ENCODE measurements around the gene OSER1.
A peak's percentile ranks its signal among the peaks of the same experiment; 100 is the strongest.

OSER1 gene

DNA sequence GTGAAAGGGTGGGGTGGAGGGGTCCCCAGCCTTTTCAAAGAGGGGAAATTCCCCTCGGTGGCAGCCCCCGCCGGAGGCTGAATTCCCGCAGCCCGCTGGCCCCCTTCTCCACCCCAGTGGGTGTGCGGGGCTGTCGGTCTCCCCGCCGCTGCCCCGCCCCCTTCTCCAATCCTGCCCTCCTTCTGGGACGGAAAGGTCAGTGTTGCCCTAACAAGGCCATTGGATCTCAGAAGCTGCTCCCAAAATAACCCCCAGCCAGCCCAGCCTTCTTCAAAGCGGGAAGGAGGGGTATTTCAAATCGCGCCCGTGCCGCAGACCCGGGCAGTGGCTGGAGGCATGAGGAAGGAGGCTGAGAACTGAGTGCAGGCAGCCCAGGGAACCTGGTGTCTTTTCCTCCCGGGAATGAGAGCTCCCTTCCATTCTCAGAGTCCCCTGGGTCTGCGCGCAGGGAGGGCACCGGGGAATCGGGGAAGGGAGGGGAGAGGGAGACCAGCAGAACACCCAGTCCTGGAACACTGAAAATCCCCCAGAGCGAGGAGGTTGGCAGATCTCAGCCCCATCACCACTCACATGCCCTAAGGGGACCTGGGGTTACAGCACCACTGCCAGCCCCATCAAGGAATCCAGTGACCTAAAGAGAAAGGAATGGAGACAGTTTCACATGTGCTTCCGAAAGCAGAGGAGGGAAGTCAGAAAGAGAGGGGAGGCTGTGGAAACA lies 23.4 kb downstream of the OSER1 start, which contains the start of gene JPH2:
Gene JPH2, minus strand, starts transcription at position 135 of the 718 bp plus-strand sequence. CDS start 483 bp downstream, outside the sequence.
- Histone ChIP-seq H3K27me3 (ENCODE audit: control insufficient read depth, insufficient read depth, low read length) (peaks cover 7% of the 10 kb centered on the region; the same call in 1 of the 2 replicates), H3K4me1 (ENCODE audit: control insufficient read depth, insufficient read depth, low read length) (peaks cover 9% of the 10 kb centered on the region), H3K27ac (ENCODE audit: low read depth, low read length) (peak within 1 kb of the TSS; percentile 66), H3K9me3 (ENCODE audit: control insufficient read depth, insufficient read depth, low read length) (no peaks in the 10 kb centered on the region), H3K9ac (ENCODE audit: low read depth, low read length) (peak within 1 kb of the TSS; percentile 23; the same call in 1 of the 2 replicates), H3K36me3 (ENCODE audit: control insufficient read depth, insufficient read depth, low read length) (no peaks in the 10 kb centered on the region), H3K4me3 (ENCODE audit: low read depth, low read length) (peak within 1 kb of the TSS; percentile 63)

DNA sequence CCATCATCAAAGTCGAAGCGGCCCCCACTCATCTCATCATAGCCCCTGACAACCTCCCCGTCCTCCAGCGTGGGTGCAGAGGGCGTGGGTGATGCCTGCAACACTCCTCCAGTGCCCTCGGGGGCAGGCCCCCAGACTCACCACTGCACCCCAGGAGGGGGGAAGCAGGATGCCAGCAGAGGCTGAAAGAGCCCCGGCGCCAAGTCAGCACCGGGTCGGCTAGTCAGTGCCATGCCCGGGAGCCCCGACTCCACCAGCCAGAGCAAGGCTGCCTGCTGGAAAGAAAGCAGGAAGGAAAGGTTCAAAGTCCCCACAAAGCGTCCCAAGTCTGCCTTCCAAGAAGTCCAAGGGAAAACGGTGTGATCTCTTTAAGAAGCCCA lies 23.9 kb downstream of the OSER1 start:
- Histone ChIP-seq H3K27ac (ENCODE audit: low read depth, low read length) (peak overlapping the region; percentile 31), H3K9me3 (ENCODE audit: control insufficient read depth, insufficient read depth, low read length) (no peaks in the 10 kb centered on the region), H3K36me3 (ENCODE audit: control insufficient read depth, insufficient read depth, low read length) (no peaks in the 10 kb centered on the region), H3K27me3 (ENCODE audit: control insufficient read depth, insufficient read depth, low read length) (peaks cover 7% of the 10 kb centered on the region; the same call in 1 of the 2 replicates), H3K4me1 (ENCODE audit: control insufficient read depth, insufficient read depth, low read length) (peaks cover 10% of the 10 kb centered on the region), H3K4me3 (ENCODE audit: low read depth, low read length) (peak overlapping the region; percentile 63), H3K9ac (ENCODE audit: low read depth, low read length) (peak overlapping the region; percentile 23; the same call in 1 of the 2 replicates)

DNA sequence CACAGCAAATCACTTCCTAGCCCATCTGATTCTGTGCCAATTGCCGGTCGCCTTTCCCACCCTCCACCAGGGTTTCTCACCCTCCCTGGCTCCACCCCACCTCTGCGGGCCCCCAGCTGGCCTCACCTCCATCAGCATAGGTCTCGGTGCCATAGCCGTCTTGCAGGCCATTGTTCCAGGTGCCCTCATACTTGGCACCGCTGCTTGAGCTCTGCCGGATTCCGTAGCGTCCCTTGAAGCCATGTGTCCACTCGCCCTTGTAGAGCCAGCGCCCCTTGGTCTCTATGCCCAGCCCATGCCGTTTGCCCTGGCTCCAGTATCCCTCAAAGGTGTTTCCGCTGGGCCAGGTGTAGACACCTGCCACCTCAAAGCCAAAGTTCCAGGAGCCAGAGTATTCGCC lies 24.4 kb downstream of the OSER1 start:
- Histone ChIP-seq H3K27me3 (ENCODE audit: control insufficient read depth, insufficient read depth, low read length) (peaks cover 7% of the 10 kb centered on the region; the same call in 1 of the 2 replicates), H3K4me1 (ENCODE audit: control insufficient read depth, insufficient read depth, low read length) (peaks cover 14% of the 10 kb centered on the region), H3K9ac (ENCODE audit: low read depth, low read length) (no peak overlapping the region), H3K27ac (ENCODE audit: low read depth, low read length) (no peak overlapping the region), H3K9me3 (ENCODE audit: control insufficient read depth, insufficient read depth, low read length) (no peaks in the 10 kb centered on the region), H3K36me3 (ENCODE audit: control insufficient read depth, insufficient read depth, low read length) (no peaks in the 10 kb centered on the region), H3K4me3 (ENCODE audit: low read depth, low read length) (no peak overlapping the region)

DNA sequence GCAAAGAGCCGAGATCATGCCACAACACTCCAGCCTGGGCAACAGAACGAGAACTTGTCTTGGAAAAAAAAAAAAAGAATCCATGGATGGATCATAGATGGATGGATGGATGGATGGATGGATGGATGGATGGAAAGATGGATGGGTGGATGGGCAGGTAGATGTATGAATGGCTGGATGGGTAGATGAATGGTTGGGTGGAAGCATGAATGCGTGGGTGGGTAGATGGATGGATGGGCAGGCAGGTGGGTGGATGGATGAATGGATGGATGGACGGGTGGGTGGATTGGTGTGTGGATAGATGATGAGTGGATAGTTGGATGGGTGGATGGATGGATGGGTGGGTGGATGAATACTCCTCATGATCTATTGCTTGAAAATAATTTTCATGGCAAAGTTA lies 25.0 kb downstream of the OSER1 start:
- no peak overlapping the region for H3K9ac ChIP-seq (ENCODE audit: low read depth, low read length)
- H3K36me3 ChIP-seq (ENCODE audit: control insufficient read depth, insufficient read depth, low read length), result no peaks in the 10 kb centered on the region
- H3K4me1 ChIP-seq (ENCODE audit: control insufficient read depth, insufficient read depth, low read length), result peaks cover 21% of the 10 kb centered on the region
- no peak overlapping the region for H3K4me3 ChIP-seq (ENCODE audit: low read depth, low read length)
- no peak overlapping the region for H3K27ac ChIP-seq (ENCODE audit: low read depth, low read length)
- H3K9me3 ChIP-seq (ENCODE audit: control insufficient read depth, insufficient read depth, low read length), result no peaks in the 10 kb centered on the region
- H3K27me3 ChIP-seq (ENCODE audit: control insufficient read depth, insufficient read depth, low read length), result peaks cover 7% of the 10 kb centered on the region; the same call in 1 of the 2 replicates

DNA sequence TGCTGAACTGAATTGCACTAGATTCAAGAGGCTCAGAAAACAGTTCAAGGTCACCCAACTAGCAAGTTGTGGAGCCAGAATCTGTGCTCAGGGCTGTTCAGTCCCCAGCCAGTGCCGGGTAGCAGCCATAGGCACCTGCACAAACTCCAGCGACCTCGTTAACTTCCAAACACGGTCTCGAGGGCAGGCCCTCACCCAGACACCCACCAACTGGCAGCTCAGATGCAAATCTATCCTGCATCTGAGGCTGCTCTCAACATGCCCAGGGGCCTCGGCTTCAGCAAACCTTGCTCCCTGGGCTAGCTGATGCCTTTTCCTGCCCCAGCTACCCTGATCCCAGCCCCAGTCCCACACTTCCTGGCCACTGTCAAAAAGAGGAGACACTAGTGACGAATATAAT lies 27.3 kb downstream of the OSER1 start:
- H3K27ac ChIP-seq (ENCODE audit: low read depth, low read length), result no peak overlapping the region
- H3K4me1 ChIP-seq (ENCODE audit: control insufficient read depth, insufficient read depth, low read length), result peaks cover 23% of the 10 kb centered on the region
- H3K9ac ChIP-seq (ENCODE audit: low read depth, low read length), result no peak overlapping the region
- H3K4me3 ChIP-seq (ENCODE audit: low read depth, low read length), result no peak overlapping the region
- peaks cover 7% of the 10 kb centered on the region; the same call in 1 of the 2 replicates for H3K27me3 ChIP-seq (ENCODE audit: control insufficient read depth, insufficient read depth, low read length)
- no peaks in the 10 kb centered on the region for H3K9me3 ChIP-seq (ENCODE audit: control insufficient read depth, insufficient read depth, low read length)
- no peaks in the 10 kb centered on the region for H3K36me3 ChIP-seq (ENCODE audit: control insufficient read depth, insufficient read depth, low read length)

DNA sequence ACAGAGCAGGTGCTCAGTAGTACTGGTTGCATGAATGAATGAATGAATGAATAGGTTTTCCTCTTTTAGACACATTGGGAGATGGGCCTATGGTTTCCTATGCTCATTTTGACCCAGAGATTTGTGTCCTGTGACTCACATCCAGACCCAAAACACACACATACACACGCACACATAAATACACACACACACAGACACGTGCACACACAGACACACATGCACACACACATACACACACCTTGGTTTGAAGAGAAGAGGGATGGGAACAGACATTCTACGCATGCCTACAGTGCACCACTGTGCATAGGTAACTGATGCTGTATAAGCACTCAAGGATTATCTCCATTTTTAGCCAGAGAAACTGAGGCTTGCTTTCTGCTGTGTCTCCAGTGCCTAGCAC lies 27.7 kb downstream of the OSER1 start:
- no peak overlapping the region for H3K27ac ChIP-seq (ENCODE audit: low read depth, low read length)

DNA sequence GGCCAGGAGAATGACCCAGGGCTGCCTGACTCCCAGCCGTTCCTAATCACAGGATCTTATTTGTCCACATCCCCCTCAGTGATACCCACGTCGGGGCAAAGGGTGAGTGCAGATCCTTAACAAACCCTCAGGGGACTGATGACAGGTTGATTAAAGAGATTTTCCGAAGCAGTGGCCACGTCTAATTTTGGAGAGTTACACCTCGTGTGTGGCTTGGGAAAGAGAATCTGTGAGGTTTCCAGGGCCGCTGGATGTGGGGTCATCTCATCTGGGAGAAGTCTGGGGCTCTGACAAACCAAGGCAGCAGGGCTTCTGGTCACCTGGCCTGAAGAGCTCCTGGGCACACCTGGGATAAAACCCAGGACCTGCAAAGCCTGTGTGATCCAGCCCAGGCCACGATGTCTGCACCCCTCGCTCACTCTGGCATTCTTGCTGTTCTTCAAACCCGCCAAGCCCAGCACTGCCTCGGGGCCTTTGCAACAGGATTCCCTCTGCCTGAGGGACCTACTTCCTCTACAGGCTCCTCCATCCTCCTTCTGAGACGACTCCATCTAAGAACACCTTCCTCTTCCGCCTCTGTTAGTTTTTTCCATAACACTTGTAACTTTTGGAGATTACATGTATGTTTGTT lies 28.3 kb downstream of the OSER1 start:
- Histone ChIP-seq H3K9me3 (ENCODE audit: control insufficient read depth, insufficient read depth, low read length) (no peaks in the 10 kb centered on the region), H3K4me1 (ENCODE audit: control insufficient read depth, insufficient read depth, low read length) (peaks cover 15% of the 10 kb centered on the region), H3K27ac (ENCODE audit: low read depth, low read length) (no peak overlapping the region), H3K36me3 (ENCODE audit: control insufficient read depth, insufficient read depth, low read length) (no peaks in the 10 kb centered on the region), H3K9ac (ENCODE audit: low read depth, low read length) (no peak overlapping the region), H3K27me3 (ENCODE audit: control insufficient read depth, insufficient read depth, low read length) (no peaks in the 10 kb centered on the region), H3K4me3 (ENCODE audit: low read depth, low read length) (no peak overlapping the region)

More for the DNA sequence above, 27.7 kb downstream of the OSER1 start:
- Histone ChIP-seq H3K4me3 (ENCODE audit: low read depth, low read length) (no peak overlapping the region), H3K9me3 (ENCODE audit: control insufficient read depth, insufficient read depth, low read length) (no peaks in the 10 kb centered on the region), H3K4me1 (ENCODE audit: control insufficient read depth, insufficient read depth, low read length) (peaks cover 21% of the 10 kb centered on the region), H3K27me3 (ENCODE audit: control insufficient read depth, insufficient read depth, low read length) (peaks cover 3% of the 10 kb centered on the region; the same call in 1 of the 2 replicates), H3K36me3 (ENCODE audit: control insufficient read depth, insufficient read depth, low read length) (no peaks in the 10 kb centered on the region), H3K9ac (ENCODE audit: low read depth, low read length) (no peak overlapping the region)

DNA sequence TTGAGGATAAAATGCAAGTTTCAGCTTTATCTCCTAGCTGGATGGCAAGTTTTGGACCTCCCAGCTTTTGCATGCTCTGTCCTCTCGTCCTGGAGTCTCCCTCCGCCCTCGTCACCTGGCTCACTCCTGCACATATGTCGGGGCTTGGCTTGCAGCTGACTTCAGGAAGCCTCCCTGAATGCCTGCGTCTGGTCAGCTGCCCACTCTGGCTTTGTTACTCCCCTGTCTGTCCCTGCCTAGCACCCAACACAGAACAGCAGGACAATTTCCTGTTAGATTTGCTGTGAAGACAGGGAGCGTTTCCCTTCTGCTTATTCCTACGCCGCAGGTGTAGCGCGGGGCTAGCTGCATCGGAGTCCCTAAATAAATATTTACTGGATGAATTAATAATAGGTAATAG lies 29.0 kb downstream of the OSER1 start:
- H3K4me1 ChIP-seq (ENCODE audit: control insufficient read depth, insufficient read depth, low read length), result peaks cover 14% of the 10 kb centered on the region
- no peaks in the 10 kb centered on the region for H3K36me3 ChIP-seq (ENCODE audit: control insufficient read depth, insufficient read depth, low read length)
- no peak overlapping the region for H3K27ac ChIP-seq (ENCODE audit: low read depth, low read length)
- no peaks in the 10 kb centered on the region for H3K9me3 ChIP-seq (ENCODE audit: control insufficient read depth, insufficient read depth, low read length)
- no peak overlapping the region for H3K4me3 ChIP-seq (ENCODE audit: low read depth, low read length)
- no peaks in the 10 kb centered on the region for H3K27me3 ChIP-seq (ENCODE audit: control insufficient read depth, insufficient read depth, low read length)
- H3K9ac ChIP-seq (ENCODE audit: low read depth, low read length), result no peak overlapping the region

DNA sequence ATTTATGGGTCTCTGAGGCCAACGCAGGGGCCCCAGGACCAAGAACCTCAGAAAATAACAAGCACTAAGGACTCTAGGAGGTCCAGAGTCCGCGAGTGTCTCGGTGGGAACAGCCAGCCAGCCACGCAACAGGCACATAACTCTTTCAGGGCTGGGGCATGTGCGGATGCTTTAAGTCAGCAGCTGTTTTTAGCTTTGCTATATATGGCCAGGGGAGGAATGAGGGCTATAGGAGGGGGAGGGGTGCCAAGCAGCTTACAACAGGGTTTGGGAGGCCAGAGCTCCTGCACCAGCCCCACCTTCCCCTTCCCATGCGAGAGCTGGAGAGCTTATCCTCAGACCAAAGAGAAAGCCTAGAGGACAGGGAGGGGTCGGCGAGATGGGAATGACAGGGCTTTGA lies 29.8 kb downstream of the OSER1 start:
- H3K36me3 ChIP-seq (ENCODE audit: control insufficient read depth, insufficient read depth, low read length), result no peaks in the 10 kb centered on the region
- H3K27me3 ChIP-seq (ENCODE audit: control insufficient read depth, insufficient read depth, low read length), result no peaks in the 10 kb centered on the region
- peaks cover 14% of the 10 kb centered on the region for H3K4me1 ChIP-seq (ENCODE audit: control insufficient read depth, insufficient read depth, low read length)
- no peak overlapping the region for H3K9ac ChIP-seq (ENCODE audit: low read depth, low read length)
- H3K4me3 ChIP-seq (ENCODE audit: low read depth, low read length), result no peak overlapping the region
- H3K27ac ChIP-seq (ENCODE audit: low read depth, low read length), result peak overlapping the region; percentile 59
- no peaks in the 10 kb centered on the region for H3K9me3 ChIP-seq (ENCODE audit: control insufficient read depth, insufficient read depth, low read length)

DNA sequence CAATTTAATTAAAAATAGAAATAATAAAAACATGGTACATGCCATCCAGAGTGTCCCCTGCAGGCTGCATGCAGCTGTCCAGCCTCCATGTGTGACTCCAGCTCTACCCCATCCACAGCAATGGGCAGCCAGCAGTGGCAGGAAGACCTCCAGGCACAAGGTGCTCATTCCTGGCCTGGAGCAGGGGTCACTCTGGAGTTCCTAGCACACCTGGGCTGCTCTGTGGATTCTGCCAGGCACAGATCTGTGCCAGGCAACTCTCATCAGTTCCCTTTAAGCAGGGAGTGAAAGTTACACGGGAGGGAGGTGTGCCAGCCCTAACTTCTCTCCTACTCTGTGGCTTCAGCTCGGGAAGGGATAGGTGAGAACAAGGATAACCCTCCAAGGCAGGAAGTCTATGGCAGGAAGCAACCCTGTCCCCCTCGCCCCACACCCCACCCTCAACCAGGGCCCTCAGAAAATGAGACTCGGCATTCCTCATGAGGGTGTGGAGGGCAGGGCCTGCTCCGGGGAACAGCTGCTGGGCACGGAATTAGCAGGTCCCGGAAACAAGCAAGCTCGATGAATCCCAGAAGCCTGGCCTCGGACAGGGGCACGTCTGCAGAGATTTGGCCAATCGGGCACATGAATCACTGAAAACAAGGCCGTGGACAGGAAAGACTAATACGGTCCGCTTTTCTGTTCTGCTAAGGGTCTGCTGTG lies 33.6 kb downstream of the OSER1 start:
- Histone ChIP-seq H3K27ac (ENCODE audit: low read depth, low read length) (no peak overlapping the region), H3K4me1 (ENCODE audit: control insufficient read depth, insufficient read depth, low read length) (peaks cover 14% of the 10 kb centered on the region), H3K27me3 (ENCODE audit: control insufficient read depth, insufficient read depth, low read length) (no peaks in the 10 kb centered on the region), H3K4me3 (ENCODE audit: low read depth, low read length) (no peak overlapping the region), H3K36me3 (ENCODE audit: control insufficient read depth, insufficient read depth, low read length) (no peaks in the 10 kb centered on the region), H3K9me3 (ENCODE audit: control insufficient read depth, insufficient read depth, low read length) (no peaks in the 10 kb centered on the region), H3K9ac (ENCODE audit: low read depth, low read length) (no peak overlapping the region)
